OCI-LY7 (cell line): ENCODE data around the gene SPEM2.
A peak's percentile ranks its signal among the peaks of the same experiment; 100 is the strongest.

Experiments
- EZH2phosphoT487 ChIP-seq: fragments of 200-600 bp; sonication (generic); IDR thresholded peaks from 2 replicates; pipeline ENCODE4 v1.6.1; 2018; ENCODE audit warnings: low read depth, borderline replicate concordance, mild to moderate bottlenecking, mixed run types, antibody characterized with exemption, low read length, moderate library complexity, mixed read lengths
- TF ChIP-seq, protein P1 (sequence below): fragments of 200-600 bp; sonication (generic); conservative IDR thresholded peaks from 2 replicates; pipeline ENCODE4 v1.5.1; 2014; ENCODE audit warnings: mild to moderate bottlenecking, antibody characterized with exemption, low read length, moderate library complexity, mixed read lengths

DNA sequence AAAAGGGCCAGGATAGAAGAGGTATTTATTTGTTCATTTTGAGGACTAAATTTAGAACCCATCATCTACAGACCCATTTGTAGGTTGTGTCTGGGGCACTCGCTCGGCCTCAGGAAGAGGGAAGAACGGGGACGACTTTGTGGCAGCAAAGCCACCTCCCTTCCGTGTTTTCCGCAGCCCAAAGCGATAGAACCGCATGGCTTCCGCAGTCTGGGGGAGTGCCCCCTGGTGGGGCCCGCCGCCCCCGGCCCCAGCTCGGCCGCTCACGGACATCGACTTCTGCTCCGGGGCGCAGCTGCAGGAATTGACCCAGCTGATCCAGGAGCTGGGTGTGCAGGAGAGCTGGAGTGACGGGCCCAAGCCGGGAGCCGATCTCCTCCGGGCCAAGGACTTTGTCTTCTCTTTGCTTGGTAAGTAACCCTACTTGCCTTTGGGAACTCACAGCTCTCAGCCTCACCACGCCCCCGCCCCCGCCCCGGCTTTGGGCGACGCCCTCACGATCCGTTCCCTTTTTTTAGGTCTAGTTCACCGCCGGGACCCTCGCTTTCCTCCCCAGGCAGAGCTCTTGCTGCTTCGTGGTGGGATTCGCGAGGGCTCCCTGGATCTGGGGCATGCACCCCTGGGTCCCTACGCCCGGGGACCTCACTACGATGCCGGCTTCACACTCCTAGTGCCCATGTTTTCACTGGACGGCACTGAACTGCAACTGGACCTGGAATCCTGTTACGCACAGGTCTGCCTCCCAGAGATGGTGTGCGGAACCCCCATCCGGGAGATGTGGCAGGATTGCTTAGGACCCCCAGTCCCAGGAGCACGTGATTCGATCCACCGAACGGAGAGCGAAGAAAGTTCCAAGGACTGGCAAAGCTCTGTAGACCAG lies 10.5 kb downstream of the SPEM2 start:
- TF ChIP-seq, protein P1, sequence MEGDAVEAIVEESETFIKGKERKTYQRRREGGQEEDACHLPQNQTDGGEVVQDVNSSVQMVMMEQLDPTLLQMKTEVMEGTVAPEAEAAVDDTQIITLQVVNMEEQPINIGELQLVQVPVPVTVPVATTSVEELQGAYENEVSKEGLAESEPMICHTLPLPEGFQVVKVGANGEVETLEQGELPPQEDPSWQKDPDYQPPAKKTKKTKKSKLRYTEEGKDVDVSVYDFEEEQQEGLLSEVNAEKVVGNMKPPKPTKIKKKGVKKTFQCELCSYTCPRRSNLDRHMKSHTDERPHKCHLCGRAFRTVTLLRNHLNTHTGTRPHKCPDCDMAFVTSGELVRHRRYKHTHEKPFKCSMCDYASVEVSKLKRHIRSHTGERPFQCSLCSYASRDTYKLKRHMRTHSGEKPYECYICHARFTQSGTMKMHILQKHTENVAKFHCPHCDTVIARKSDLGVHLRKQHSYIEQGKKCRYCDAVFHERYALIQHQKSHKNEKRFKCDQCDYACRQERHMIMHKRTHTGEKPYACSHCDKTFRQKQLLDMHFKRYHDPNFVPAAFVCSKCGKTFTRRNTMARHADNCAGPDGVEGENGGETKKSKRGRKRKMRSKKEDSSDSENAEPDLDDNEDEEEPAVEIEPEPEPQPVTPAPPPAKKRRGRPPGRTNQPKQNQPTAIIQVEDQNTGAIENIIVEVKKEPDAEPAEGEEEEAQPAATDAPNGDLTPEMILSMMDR, result peak; percentile 78
- no peak for TF ChIP-seq EZH2phosphoT487
